ENCODE results near the gene NBPF1.
"Not testable (repeated sequence)": the region's sequence is repeated elsewhere in the genome, so short reads cannot be mapped to it uniquely, and the experiment has no call there.

DNA sequence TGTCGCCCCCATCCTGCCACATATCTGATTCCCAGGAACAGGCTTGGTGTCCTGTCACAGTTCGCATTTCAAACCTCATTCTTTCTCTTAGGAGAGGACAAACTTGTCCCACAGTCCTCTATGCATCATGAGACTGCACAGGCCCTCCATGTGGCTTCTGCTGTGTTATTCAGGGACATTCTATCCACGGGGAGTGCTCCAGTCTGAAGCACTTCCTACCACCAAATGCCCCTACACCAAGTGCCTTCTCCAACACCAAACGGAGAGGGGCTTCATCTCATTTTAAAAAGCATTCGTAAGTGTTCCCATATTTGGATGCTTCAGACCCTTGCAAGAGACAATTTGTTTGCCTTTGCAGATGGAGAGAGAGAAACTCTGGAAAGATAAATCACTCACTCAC is 25.3 kb downstream of the NBPF1 start:
- TF ChIP-seq, protein P1, sequence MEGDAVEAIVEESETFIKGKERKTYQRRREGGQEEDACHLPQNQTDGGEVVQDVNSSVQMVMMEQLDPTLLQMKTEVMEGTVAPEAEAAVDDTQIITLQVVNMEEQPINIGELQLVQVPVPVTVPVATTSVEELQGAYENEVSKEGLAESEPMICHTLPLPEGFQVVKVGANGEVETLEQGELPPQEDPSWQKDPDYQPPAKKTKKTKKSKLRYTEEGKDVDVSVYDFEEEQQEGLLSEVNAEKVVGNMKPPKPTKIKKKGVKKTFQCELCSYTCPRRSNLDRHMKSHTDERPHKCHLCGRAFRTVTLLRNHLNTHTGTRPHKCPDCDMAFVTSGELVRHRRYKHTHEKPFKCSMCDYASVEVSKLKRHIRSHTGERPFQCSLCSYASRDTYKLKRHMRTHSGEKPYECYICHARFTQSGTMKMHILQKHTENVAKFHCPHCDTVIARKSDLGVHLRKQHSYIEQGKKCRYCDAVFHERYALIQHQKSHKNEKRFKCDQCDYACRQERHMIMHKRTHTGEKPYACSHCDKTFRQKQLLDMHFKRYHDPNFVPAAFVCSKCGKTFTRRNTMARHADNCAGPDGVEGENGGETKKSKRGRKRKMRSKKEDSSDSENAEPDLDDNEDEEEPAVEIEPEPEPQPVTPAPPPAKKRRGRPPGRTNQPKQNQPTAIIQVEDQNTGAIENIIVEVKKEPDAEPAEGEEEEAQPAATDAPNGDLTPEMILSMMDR (IDR thresholded peaks at IDR 0.05; ENCODE audit: low read length), result not testable (repeated sequence)
- not testable (repeated sequence) for TF ChIP-seq EZH2 (IDR thresholded peaks at IDR 0.05; ENCODE audit: borderline replicate concordance, low read length)

Measured in OCI-LY1 (cell line).